HL-60/S4 treated with retinoic acid at 250 ng/mL for 4 days and 3 days (cell line): ENCODE data around the gene SLC25A42.
"Not testable (repeated sequence)": the region's sequence is repeated elsewhere in the genome, so short reads cannot be mapped to it uniquely, and the experiment has no call there.

Experiments used
- in situ Hi-C: fragments of 300-500 bp; cut with MboI; formaldehyde crosslinking; loops from 2 replicates; pipeline ENCODE4 v1.7.0; 2022; ENCODE audit warnings: low sequenced_read_pairs

SLC25A42 gene, protein sequence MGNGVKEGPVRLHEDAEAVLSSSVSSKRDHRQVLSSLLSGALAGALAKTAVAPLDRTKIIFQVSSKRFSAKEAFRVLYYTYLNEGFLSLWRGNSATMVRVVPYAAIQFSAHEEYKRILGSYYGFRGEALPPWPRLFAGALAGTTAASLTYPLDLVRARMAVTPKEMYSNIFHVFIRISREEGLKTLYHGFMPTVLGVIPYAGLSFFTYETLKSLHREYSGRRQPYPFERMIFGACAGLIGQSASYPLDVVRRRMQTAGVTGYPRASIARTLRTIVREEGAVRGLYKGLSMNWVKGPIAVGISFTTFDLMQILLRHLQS

GRCh38 chr19:19063183-19064097, at the start of gene SLC25A42:
SLC25A42 (plus strand) TSS chr19:19063994; CDS start chr19:19096125, 32,131 bp downstream.
- in situ Hi-C loops: no loop called here

DNA sequence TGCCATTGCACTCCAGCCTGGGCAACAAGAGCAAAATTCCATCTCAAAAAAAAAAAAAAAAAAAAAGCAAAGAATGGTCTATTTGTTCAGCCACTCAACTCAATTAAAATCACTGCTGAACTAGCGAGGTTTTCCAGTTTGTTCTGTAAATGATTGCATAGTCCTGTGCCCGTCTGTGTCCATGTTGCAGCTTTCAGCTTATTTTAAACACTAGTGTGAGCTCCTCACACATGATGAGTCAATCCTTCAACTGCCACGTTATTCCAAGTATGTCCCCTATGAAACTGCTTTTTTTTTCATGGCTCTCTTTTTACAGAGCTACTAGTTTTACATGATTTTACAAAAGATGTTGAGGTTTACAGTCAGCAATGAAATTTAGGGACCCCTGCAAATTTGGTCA, 42.7 kb upstream of the SLC25A42 start:
- in situ Hi-C loops: no loop called here

- in situ Hi-C loops: no loop called here
These were observed 41.3 kb upstream of the SLC25A42 start for GRCh38 chr19:19022380-19022961.

DNA sequence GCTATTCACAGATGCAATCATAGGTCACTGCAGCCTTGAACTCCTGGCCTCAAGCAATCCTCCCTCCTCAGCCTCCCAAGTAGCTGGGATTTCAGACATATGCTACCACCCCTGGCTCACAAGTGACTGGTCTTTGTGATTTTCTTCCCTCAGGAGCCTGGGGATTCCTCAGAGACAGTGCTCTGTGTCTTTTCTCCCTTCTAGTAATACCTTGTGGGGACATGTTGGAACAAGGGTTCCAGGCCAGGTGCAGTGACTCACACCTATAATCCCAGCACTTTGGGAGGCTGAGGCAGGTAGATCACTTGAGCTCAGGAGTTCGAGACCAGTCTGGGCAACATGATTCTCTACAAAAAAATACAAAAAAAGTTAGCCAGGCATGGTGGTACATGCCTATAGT, 40.4 kb upstream of the SLC25A42 start:
- in situ Hi-C loops: not testable (repeated sequence)

DNA sequence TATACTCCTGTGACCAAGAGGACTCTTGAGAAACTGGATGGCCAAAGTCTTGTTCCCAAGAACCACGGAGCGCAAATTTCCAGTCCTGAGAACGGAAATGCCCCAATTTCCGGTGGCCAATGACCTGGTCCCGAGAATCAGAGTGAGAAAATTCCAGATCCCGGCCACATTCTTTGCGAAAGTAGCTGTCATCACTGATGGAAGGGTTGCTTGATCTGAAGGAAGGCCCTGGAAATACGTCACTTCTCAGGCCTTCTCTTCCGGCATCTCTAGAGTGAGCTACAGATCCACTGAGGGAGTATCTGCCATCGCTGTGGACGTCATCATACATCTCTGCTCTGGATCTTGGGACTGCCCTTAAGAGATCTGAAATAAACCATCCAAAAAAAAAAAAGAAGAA, 37.9 kb upstream of the SLC25A42 start:
- in situ Hi-C loops: no loop called here

DNA sequence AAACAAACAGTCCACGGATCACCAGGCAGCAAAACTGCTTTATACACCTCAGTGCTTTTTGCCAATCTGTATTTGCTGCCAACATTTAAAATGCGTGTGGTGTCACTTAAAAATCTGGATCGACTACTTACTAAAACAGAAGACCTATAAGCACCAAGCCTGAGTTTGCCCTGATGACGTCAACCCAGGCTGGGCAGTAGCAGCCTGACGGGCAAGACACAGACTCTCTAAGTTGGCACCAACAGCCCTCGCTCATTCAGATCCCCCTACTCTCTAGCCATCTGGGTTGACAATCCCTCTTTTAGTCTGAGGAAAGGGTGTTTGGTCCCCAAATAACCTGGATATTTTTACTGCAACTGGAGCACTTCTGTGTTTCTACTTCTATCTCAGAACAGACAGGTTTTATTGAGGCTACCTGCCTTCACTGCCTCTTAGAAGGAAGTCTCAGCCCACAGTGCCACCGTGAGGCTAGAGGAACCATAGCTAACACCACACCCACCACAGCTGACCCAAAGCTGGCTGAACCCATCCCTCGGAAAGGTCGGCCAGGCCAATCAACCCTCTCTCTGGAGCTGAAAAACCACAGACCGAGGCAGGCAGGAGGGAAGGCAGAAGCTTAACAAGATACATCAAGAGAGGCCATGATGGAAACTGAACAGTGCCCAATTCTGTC, 37.4 kb upstream of the SLC25A42 start:
- in situ Hi-C loops: no loop called here

GRCh38 chr19:19027228-19027627, 36.6 kb upstream of the SLC25A42 start:
- in situ Hi-C loops: no loop called here

DNA sequence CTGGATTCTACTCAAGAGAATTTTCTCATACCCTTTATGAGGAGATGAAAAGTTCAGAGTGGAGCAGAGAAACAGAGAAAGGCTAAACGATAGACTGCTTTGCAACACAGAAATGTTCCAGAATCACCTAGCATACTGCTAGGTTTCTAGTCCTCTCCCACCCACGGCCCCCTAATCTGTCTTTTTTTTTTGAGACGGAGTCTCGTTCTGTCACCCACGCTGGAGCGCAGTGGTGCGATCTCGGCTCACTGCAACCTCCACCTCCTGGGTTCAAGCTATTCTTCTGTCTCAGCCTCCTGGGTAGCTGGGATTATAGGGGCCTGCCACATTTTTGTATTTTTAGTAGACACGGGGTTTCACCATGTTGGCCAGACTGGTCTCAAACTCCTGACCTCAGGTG, 35.3 kb upstream of the SLC25A42 start:
- in situ Hi-C loops: no loop called here

GRCh38 chr19:19031891-19032290, 31.9 kb upstream of the SLC25A42 start:
- in situ Hi-C loops: no loop called here

- in situ Hi-C loops: no loop called here
These were observed 31.2 kb upstream of the SLC25A42 start for GRCh38 chr19:19032420-19033175.

GRCh38 chr19:19033176-19033425, 30.7 kb upstream of the SLC25A42 start:
- in situ Hi-C loops: no loop called here

- in situ Hi-C loops: no loop called here
These were observed 30.2 kb upstream of the SLC25A42 start, which contains the start of the genes ARMC6 and SUGP2 for GRCh38 chr19:19033426-19034203. ARMC6 (plus strand) TSS chr19:19033603; CDS start chr19:19034210, 607 bp downstream. SUGP2 (minus strand) TSS chr19:19033517; CDS start chr19:19031071, 2,446 bp downstream.

- in situ Hi-C loops: no loop called here
These were observed 29.6 kb upstream of the SLC25A42 start for GRCh38 chr19:19034204-19034624.

GRCh38 chr19:19039901-19040300, 23.9 kb upstream of the SLC25A42 start:
- in situ Hi-C loops: no loop called here

DNA sequence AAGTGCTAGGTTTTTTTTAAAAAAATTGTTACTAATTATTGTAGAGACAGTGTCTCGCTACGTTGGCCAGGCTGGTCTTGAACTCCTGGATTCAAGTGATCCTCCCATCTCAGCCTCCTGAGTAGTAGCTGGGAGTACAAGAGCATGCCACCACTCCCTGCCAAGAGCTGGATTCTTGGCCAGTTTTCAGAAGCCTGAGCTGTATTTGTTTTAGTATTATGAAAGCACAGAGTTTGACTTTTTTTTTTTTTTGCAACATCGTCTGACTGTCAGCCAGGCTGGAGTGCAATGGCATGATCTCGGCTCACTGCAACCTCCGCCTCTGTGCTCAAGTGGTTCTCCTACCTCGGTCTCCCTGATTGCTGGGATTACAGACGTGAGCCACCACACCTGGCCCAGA, 23.4 kb upstream of the SLC25A42 start:
- in situ Hi-C loops: no loop called here

GRCh38 chr19:19042732-19043280, 21.0 kb upstream of the SLC25A42 start:
- in situ Hi-C loops: no loop called here

DNA sequence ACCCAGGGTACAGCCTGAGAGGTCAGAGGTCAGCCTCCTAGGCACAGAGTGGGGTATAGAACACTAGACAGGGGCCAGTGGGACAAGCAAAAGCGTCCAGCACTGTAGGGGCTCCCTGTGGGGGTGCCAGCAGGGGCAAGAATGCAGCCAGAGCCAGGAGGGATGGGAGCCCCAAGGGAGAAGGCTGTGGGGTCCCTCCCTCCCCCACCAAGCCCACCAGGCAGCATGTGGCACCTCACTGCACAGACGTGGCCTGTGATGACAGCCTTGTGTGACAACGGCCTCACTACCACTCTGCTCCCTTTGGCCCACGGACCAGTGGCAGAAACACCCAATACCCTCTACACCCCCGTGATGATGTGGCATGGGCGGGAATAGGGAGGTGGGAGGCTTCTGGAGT, 20.3 kb upstream of the SLC25A42 start:
- in situ Hi-C loops: no loop called here

DNA sequence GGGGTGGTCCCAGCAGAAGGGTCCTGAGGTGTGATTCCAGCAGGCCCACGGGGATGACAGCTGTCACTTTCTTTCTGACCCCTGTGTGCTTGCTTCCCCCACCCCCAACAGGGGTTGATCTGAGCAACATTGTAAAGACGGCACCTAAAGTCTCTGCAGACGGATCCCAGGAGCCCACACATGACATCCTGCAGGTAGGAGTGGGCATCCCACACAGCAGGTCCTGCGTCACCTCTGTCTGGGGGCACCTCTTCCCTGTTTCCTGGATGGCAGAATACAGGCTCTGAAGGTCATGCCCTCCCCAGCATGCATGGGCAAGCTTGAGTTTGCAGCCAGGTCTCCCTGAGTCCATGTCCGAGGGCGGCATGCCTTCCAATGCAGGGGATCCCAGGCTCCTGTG, 19.9 kb upstream of the SLC25A42 start:
- in situ Hi-C loops: no loop called here

DNA sequence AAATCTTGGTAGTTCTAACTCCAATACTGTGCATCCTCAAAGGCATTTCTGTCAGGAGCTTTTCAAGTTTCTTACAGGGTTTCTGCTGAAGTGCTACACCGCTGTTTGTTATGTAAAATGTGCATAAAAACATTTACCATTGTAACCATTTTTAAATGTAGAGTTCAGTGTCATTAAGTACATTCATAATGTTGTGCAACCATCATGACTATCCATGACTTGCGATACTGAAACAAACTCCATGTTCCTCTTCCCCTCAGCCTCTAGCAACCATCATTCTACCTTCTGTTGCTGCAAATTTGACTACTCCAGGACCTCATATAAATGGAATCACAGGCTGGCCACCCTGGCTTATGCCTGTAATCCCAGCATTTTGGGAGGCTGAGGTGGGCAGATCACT, 14.4 kb upstream of the SLC25A42 start:
- in situ Hi-C loops: no loop called here
